ENCODE results near the gene CEACAM19. TPM values are rescaled to one million over a fixed set of nuclear protein-coding genes. Genes with fewer than 3 reads are reported as not detected.

CEACAM19 gene
- total and polyA plus RNA-seq, 9 of the 15 experiments (the other 6 are each of a cell fraction or from before 2014, with no cell fraction given): 0.15 to 0.30 (median 0.23) TPM; not detected in 5

GRCh38 chr19:44642377-44642776 is 28.9 kb upstream of the CEACAM19 start (continued):
- TF ChIP-seq GTF2B (IDR thresholded peaks at IDR 0.05; ENCODE audit: extremely low read depth, insufficient read length): no peak
- peak; percentile 23; the same call in 1 of the 2 replicates for TF ChIP-seq CTBP1 (IDR thresholded peaks at IDR 0.05; ENCODE audit: borderline replicate concordance)
- peak; percentile 91 for TF ChIP-seq OTX1 (CRISPR knock-in tag; IDR thresholded peaks at IDR 0.05)
- no peak for TF ChIP-seq ZNF197 (CRISPR knock-in tag; IDR thresholded peaks at IDR 0.05; ENCODE audit: low read depth)
- TF ChIP-seq TFE3 (CRISPR knock-in tag; IDR thresholded peaks at IDR 0.05): no peak
- 0 out of 4 replicates have a peak, but pooled peaks of 1 of the 2 experiments have one; percentile 23 for TF ChIP-seq MLLT1 (IDR thresholded peaks at IDR 0.05)
- TF ChIP-seq THAP12 (CRISPR knock-in tag; IDR thresholded peaks at IDR 0.05): no peak
- no peak for TF ChIP-seq NELFE (IDR thresholded peaks at IDR 0.05; ENCODE audit: insufficient read depth, insufficient read length)
- no peak for TF ChIP-seq FOSL1 (tag; conservative IDR thresholded peaks at IDR 0.05)
- no peak for TF ChIP-seq PPARD (CRISPR knock-in tag; IDR thresholded peaks at IDR 0.05)
- TF ChIP-seq HDAC1 (IDR thresholded peaks at IDR 0.05): peak in 1 of 2 experiments; percentile 62; a peak in 2 of 4 replicates
- TF ChIP-seq VEZF1 (CRISPR knock-in tag; IDR thresholded peaks at IDR 0.05): peak; percentile 79
- 0 out of 2 replicates have a peak, but pooled peaks have one; percentile 66 for TF ChIP-seq HDAC2 (IDR thresholded peaks at IDR 0.05)
- no peak for TF ChIP-seq CCNT2 (IDR thresholded peaks at IDR 0.05; ENCODE audit: borderline replicate concordance, extremely low read depth, insufficient read length, low read depth, low read length)
- TF ChIP-seq HNRNPUL1 (IDR thresholded peaks at IDR 0.05; ENCODE audit: low read length): no peak
- no peak for TF ChIP-seq ZC3H11A (IDR thresholded peaks at IDR 0.05; ENCODE audit: low read depth, low read length)
- no peak for TF ChIP-seq SMC3 (conservative IDR thresholded peaks at IDR 0.05; ENCODE audit: insufficient read depth, low read depth, low read length)
- no peak for TF ChIP-seq MECOM (CRISPR knock-in tag; IDR thresholded peaks at IDR 0.05)
- TF ChIP-seq JUN (IDR thresholded peaks at IDR 0.05; ENCODE audit: borderline replicate concordance, low read depth, low read length): no peak
- no peak for TF ChIP-seq JUN (CRISPR knock-in tag; IDR thresholded peaks at IDR 0.05; ENCODE audit: borderline replicate concordance)
